Measurements from ENCODE around the gene PTPRN2. TPM values are rescaled to one million over a fixed set of nuclear protein-coding genes. Genes with fewer than 3 reads are reported as not detected.

Gene PTPRN2
- total RNA-seq, 1 donor from 2014 or later: 1.8 TPM

- ATAC-seq (ENCODE audit: low read depth) (no peak), DNase-seq (no peak)
- no peak for TF ChIP-seq CTCF (IDR thresholded peaks at IDR 0.05)
- POLR2A ChIA-PET: no interaction called here
- H3K36me3 Mint-ChIP-seq (ENCODE audit: low read depth): no peaks in the 10 kb centered on the region
- CTCF ChIA-PET: no interaction called here
- intact Hi-C loops (cut with micrococcal nuclease): no loop called here
- no peaks in the 10 kb centered on the region for H3K4me1 Mint-ChIP-seq
- no peak overlapping the region for H3K27ac Mint-ChIP-seq
- H3K4me3 Mint-ChIP-seq: no peak overlapping the region
- H3K27me3 Mint-ChIP-seq: no peaks in the 10 kb centered on the region
- H3K9me3 Mint-ChIP-seq: no peaks in the 10 kb centered on the region
Measured at GRCh38 chr7:158063850-158064610, 523.6 kb downstream of the PTPRN2 start.

GRCh38 chr7:158062661-158063060 lies 525.0 kb downstream of the PTPRN2 start:
- DNase-seq (no peak), ATAC-seq (ENCODE audit: low read depth) (no peak)
- CTCF ChIA-PET: no interaction called here
- H3K27me3 Mint-ChIP-seq: no peaks in the 10 kb centered on the region
- POLR2A ChIA-PET: no interaction called here
- no peak overlapping the region for H3K4me3 Mint-ChIP-seq
- no peak overlapping the region for H3K27ac Mint-ChIP-seq
- no peak for TF ChIP-seq CTCF (IDR thresholded peaks at IDR 0.05)
- no peaks in the 10 kb centered on the region for H3K9me3 Mint-ChIP-seq
- intact Hi-C loops (cut with micrococcal nuclease): no loop called here
- H3K36me3 Mint-ChIP-seq (ENCODE audit: low read depth): no peaks in the 10 kb centered on the region
- H3K4me1 Mint-ChIP-seq: no peaks in the 10 kb centered on the region

GRCh38 chr7:158061884-158062656 lies 525.6 kb downstream of the PTPRN2 start:
- peaks cover 3% of the 10 kb centered on the region for H3K9me3 Mint-ChIP-seq
- ATAC-seq (ENCODE audit: low read depth) (no peak), DNase-seq (no peak)
- H3K4me3 Mint-ChIP-seq: no peak overlapping the region
- no peak for TF ChIP-seq CTCF (IDR thresholded peaks at IDR 0.05)
- H3K4me1 Mint-ChIP-seq: no peaks in the 10 kb centered on the region
- no peaks in the 10 kb centered on the region for H3K36me3 Mint-ChIP-seq (ENCODE audit: low read depth)
- H3K27me3 Mint-ChIP-seq: no peaks in the 10 kb centered on the region
- POLR2A ChIA-PET: no interaction called here
- no peak overlapping the region for H3K27ac Mint-ChIP-seq
- CTCF ChIA-PET: no interaction called here
- intact Hi-C loops (cut with micrococcal nuclease): no loop called here

- ChIA-PET CTCF (no interaction called here), POLR2A (no interaction called here)
- DNase-seq (no peak), ATAC-seq (ENCODE audit: low read depth) (no peak)
- Mint-ChIP-seq H3K4me3 (no peak overlapping the region), H3K36me3 (ENCODE audit: low read depth) (no peaks in the 10 kb centered on the region), H3K27ac (no peak overlapping the region), H3K9me3 (peaks cover 4% of the 10 kb centered on the region), H3K27me3 (no peaks in the 10 kb centered on the region), H3K4me1 (no peaks in the 10 kb centered on the region)
- intact Hi-C loops (cut with micrococcal nuclease): no loop called here
- TF ChIP-seq CTCF (IDR thresholded peaks at IDR 0.05): no peak
Measured at GRCh38 chr7:158061026-158061630, 526.5 kb downstream of the PTPRN2 start.

GRCh38 chr7:158060216-158060615 lies 527.4 kb downstream of the PTPRN2 start:
- intact Hi-C loops (cut with micrococcal nuclease): no loop called here
- ATAC-seq (ENCODE audit: low read depth): no peak
- Mint-ChIP-seq H3K9me3 (peaks cover 4% of the 10 kb centered on the region), H3K4me3 (no peak overlapping the region), H3K36me3 (ENCODE audit: low read depth) (no peaks in the 10 kb centered on the region), H3K27ac (no peak overlapping the region), H3K4me1 (no peaks in the 10 kb centered on the region), H3K27me3 (no peaks in the 10 kb centered on the region)
- no peak for DNase-seq
- no peak for TF ChIP-seq CTCF (IDR thresholded peaks at IDR 0.05)
- ChIA-PET CTCF (no interaction called here), POLR2A (no interaction called here)
